Natural killer cell (primary cell): ENCODE results near the gene EGFL8. TPM values are rescaled to one million over a fixed set of nuclear protein-coding genes. Genes with fewer than 3 reads are reported as not detected.
A peak's percentile ranks its signal among the peaks of the same experiment; 100 is the strongest.

Experiments used
- ATAC-seq, 3 donors: fragments of 150-1000 bp in 2 of 3; fragments of 200-7000 bp in 1 of 3; cut with Tn5 transposase; 1 replicate in 1 of 3; 2 replicates in 2 of 3; pipeline ENCODE4 v1.10.0; 2021; ENCODE audit warnings: mild to moderate bottlenecking in 2 of 3, moderate library complexity in 2 of 3
- DNase-seq, 2 donors: peaks; one replicate each; pipeline versions ENCODE4 v3.0.0 to v3.0.0-alpha.2; 2013 to 2021; ENCODE audit warnings: mixed read lengths in 1 of 2
- H3K27ac ChIP-seq: one replicate; pipeline ENCODE4 v1.5.1; 2013; ENCODE audit warnings: mild to moderate bottlenecking, low read length
- H3K27me3 ChIP-seq: one replicate; pipeline ENCODE4 v1.6.1; 2013; ENCODE audit warnings: low read length; ENCODE audit not compliant: control insufficient read depth, insufficient read depth
- H3K36me3 ChIP-seq: one replicate; pipeline ENCODE4 v1.6.1; 2013; ENCODE audit warnings: low read length; ENCODE audit not compliant: control insufficient read depth, insufficient read depth
- H3K4me1 ChIP-seq: one replicate; pipeline ENCODE4 v1.6.1; 2013; ENCODE audit warnings: low read length; ENCODE audit not compliant: control insufficient read depth, insufficient read depth
- H3K4me3 ChIP-seq: one replicate; pipeline ENCODE4 v1.5.1; 2013; ENCODE audit warnings: low read length
- H3K9me3 ChIP-seq: one replicate; pipeline ENCODE4 v1.6.1; 2013; ENCODE audit warnings: low read length; ENCODE audit not compliant: control insufficient read depth, insufficient read depth
- H3K27ac Mint-ChIP-seq, 2 donors: one replicate each; pipeline ENCODE4 v1.8.0; 2022; ENCODE audit warnings: mild to moderate bottlenecking in 2 of 2, mixed read lengths in 2 of 2, moderate library complexity in 1 of 2
- H3K27me3 Mint-ChIP-seq, 2 donors: one replicate each; pipeline ENCODE4 v1.8.0; 2022; ENCODE audit warnings: low read depth in 2 of 2, mixed read lengths in 2 of 2
- H3K36me3 Mint-ChIP-seq: one replicate; pipeline ENCODE4 v1.8.0; 2022; ENCODE audit warnings: mixed read lengths
- H3K4me1 Mint-ChIP-seq, 2 donors: one replicate each; pipeline ENCODE4 v1.8.0; 2022; ENCODE audit warnings: mixed read lengths in 2 of 2
- H3K4me3 Mint-ChIP-seq: one replicate; pipeline ENCODE4 v1.8.0; 2022; ENCODE audit warnings: mild to moderate bottlenecking, moderate library complexity, mixed read lengths
- H3K9me3 Mint-ChIP-seq, 2 donors: one replicate each; pipeline ENCODE4 v1.8.0; 2022; ENCODE audit warnings: mixed read lengths in 2 of 2
- WGBS: methylation state at CpG from one replicate; pipeline ENCODE4 v1.1.7; 2013; ENCODE audit warnings: missing lambda C conversion rate; ENCODE audit not compliant: insufficient coverage; 5-methylcytosine and 5-hydroxymethylcytosine counted together
- intact Hi-C: fragments of 100-400 bp; cut with micrococcal nuclease; formaldehyde crosslinking; loops from one replicate; pipeline ENCODE4 v1.14.2; 2022
- total RNA-seq, 4 donors: library from RNA; stranded (reverse); fragments of 120-200 nt in 1 of 4; gene quantifications; one replicate each; pipeline versions ENCODE4 v1.2.3 to v1.2.4, GENCODE V29; 2013 to 2022
- TF ChIP-seq, protein P1 (sequence below): fragments of 200-600 bp; IDR thresholded peaks from one replicate; pipeline ENCODE4 v1.8.0; 2022; ENCODE audit warnings: antibody characterized with exemption

EGFL8 gene
- total RNA-seq, 3 donors from 2014 or later (not counting 1 experiment from before 2014, with no cell fraction given), result 18.2 to 22.9 (median 20.1) TPM

GRCh38 chr6:32168807-32169591 lies 4.6 kb downstream of the EGFL8 start:
- H3K4me1 ChIP-seq, result no peaks in the 10 kb centered on the region
- DNase-seq (no peak), ATAC-seq (no peak)
- H3K36me3 ChIP-seq, result peaks cover 25% of the 10 kb centered on the region
- no peak overlapping the region for H3K27ac ChIP-seq
- Mint-ChIP-seq H3K4me1 (peaks cover 6 to 18% of the 10 kb centered on the region in 2 donors), H3K27ac (peak overlapping the region in 1 of 2 donors; percentile 51), H3K4me3 (no peak overlapping the region), H3K36me3 (no peaks in the 10 kb centered on the region), H3K27me3 (no peaks in the 10 kb centered on the region), H3K9me3 (no peaks in the 10 kb centered on the region)
- H3K27me3 ChIP-seq, result no peaks in the 10 kb centered on the region
- no peak overlapping the region for H3K4me3 ChIP-seq
- H3K9me3 ChIP-seq, result no peaks in the 10 kb centered on the region
- WGBS, result 97% methylated on average over 11 of the region's 11 CpGs
- intact Hi-C loops, result no loop called here
- TF ChIP-seq, protein P1, sequence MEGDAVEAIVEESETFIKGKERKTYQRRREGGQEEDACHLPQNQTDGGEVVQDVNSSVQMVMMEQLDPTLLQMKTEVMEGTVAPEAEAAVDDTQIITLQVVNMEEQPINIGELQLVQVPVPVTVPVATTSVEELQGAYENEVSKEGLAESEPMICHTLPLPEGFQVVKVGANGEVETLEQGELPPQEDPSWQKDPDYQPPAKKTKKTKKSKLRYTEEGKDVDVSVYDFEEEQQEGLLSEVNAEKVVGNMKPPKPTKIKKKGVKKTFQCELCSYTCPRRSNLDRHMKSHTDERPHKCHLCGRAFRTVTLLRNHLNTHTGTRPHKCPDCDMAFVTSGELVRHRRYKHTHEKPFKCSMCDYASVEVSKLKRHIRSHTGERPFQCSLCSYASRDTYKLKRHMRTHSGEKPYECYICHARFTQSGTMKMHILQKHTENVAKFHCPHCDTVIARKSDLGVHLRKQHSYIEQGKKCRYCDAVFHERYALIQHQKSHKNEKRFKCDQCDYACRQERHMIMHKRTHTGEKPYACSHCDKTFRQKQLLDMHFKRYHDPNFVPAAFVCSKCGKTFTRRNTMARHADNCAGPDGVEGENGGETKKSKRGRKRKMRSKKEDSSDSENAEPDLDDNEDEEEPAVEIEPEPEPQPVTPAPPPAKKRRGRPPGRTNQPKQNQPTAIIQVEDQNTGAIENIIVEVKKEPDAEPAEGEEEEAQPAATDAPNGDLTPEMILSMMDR, result no peak

GRCh38 chr6:32170294-32170693 lies 5.9 kb downstream of the EGFL8 start:
- H3K4me1 ChIP-seq, result peaks cover 2% of the 10 kb centered on the region
- WGBS, result 97% methylated on average over 10 of the region's 11 CpGs
- Mint-ChIP-seq H3K36me3 (no peaks in the 10 kb centered on the region), H3K4me1 (peaks cover 17 to 31% of the 10 kb centered on the region in 2 donors), H3K27ac (peak overlapping the region in 1 of 2 donors; percentile 51), H3K27me3 (no peaks in the 10 kb centered on the region), H3K4me3 (no peak overlapping the region), H3K9me3 (no peaks in the 10 kb centered on the region)
- H3K27ac ChIP-seq, result no peak overlapping the region
- no peak for DNase-seq
- intact Hi-C loops, result loop anchor here (10.0 kb wide), 1 partner anchor 505 kb away; the partner anchor contains the start of genes C6orf47, CSNK2B, GPANK1 and LY6G5B
- H3K27me3 ChIP-seq, result no peaks in the 10 kb centered on the region
- no peaks in the 10 kb centered on the region for H3K9me3 ChIP-seq
- H3K4me3 ChIP-seq, result no peak overlapping the region
- TF ChIP-seq, protein P1, result no peak
- ATAC-seq, result no peak
- peaks cover 25% of the 10 kb centered on the region for H3K36me3 ChIP-seq

DNA sequence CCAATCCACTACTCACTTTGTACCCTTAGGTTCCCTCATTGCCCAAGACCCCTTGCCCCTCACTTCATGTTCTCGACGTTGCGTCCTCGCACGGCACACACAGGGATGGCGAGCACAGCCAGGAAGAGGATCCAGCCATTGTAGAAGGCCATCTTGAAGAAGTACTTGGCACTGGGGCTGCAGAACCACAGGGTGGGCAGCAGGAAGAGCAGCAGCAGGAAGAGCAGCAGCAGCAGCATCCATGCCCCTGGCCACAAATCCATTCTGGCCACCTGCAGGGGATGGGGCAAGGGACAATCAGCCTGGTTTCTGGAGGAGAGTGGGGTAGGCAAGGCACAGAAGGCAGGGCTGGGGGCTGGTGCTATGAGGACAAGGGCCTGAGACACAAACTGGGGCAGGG lies 6.8 kb downstream of the EGFL8 start:
- WGBS, result 98% methylated on average over 6 of the region's 6 CpGs
- DNase-seq (no peak), ATAC-seq (no peak)
- Mint-ChIP-seq H3K36me3 (no peaks in the 10 kb centered on the region), H3K27me3 (no peaks in the 10 kb centered on the region), H3K4me3 (no peak overlapping the region), H3K4me1 (peaks cover 23 to 40% of the 10 kb centered on the region in 2 donors), H3K9me3 (no peaks in the 10 kb centered on the region), H3K27ac (no peak overlapping the region)
- peaks cover 25% of the 10 kb centered on the region for H3K36me3 ChIP-seq
- peaks cover 10% of the 10 kb centered on the region for H3K4me1 ChIP-seq
- H3K9me3 ChIP-seq, result no peaks in the 10 kb centered on the region
- no peak overlapping the region for H3K4me3 ChIP-seq
- TF ChIP-seq, protein P1, result no peak
- H3K27me3 ChIP-seq, result no peaks in the 10 kb centered on the region
- intact Hi-C loops, result loop anchor here (10.0 kb wide), 1 partner anchor 506 kb away; the partner anchor contains the start of genes C6orf47, CSNK2B, GPANK1 and LY6G5B
- H3K27ac ChIP-seq, result no peak overlapping the region
